Activated CD4-positive, alpha-beta T cell treated with anti-CD3 and anti-CD28 coated beads, Interleukin-10, Interleukin-2, amounts not matched to agents 100 ng/mL and 50 ng/mL, durations not matched to agents 16 hours and 8 hours (primary cell): ENCODE data around the gene KBTBD3.
A peak's percentile ranks its signal among the peaks of the same experiment; 100 is the strongest.

Experiments
- DNase-seq: peaks from one replicate; pipeline ENCODE4 v3.0.0-alpha.2; 2020

Gene KBTBD3

GRCh38 chr11:106076919-106077608 lies at the start of gene KBTBD3:
TSS of gene KBTBD3 (minus strand) at chr11:106077347. CDS start at chr11:106059097, 18,250 bp downstream.
- peak; percentile 99 for DNase-seq

GRCh38 chr11:106121570-106122320 lies 44.6 kb upstream of the KBTBD3 start:
- no peak for DNase-seq

- no peak for DNase-seq
These were observed 28.8 kb upstream of the KBTBD3 start for GRCh38 chr11:106105986-106106385.

- no peak for DNase-seq
These were observed 24.7 kb upstream of the KBTBD3 start for GRCh38 chr11:106101819-106102218.

- DNase-seq: no peak
These were observed 24.2 kb upstream of the KBTBD3 start for GRCh38 chr11:106101370-106101769.

GRCh38 chr11:106098893-106099553 lies 21.9 kb upstream of the KBTBD3 start:
- DNase-seq: no peak

GRCh38 chr11:106092446-106092845 lies 15.3 kb upstream of the KBTBD3 start:
- DNase-seq: no peak

- peak; percentile 83 for DNase-seq
These were observed 14.5 kb upstream of the KBTBD3 start for GRCh38 chr11:106091480-106092123.

GRCh38 chr11:106088896-106089295 lies 11.7 kb upstream of the KBTBD3 start:
- DNase-seq: no peak

- peak; percentile 50 for DNase-seq
These were observed 10.8 kb upstream of the KBTBD3 start for GRCh38 chr11:106087815-106088435.

GRCh38 chr11:106086850-106087249 lies 9.7 kb upstream of the KBTBD3 start:
- DNase-seq: no peak

GRCh38 chr11:106086135-106086534 lies 9.0 kb upstream of the KBTBD3 start:
- DNase-seq: no peak

GRCh38 chr11:106082096-106082495 lies 4.9 kb upstream of the KBTBD3 start:
- no peak for DNase-seq

GRCh38 chr11:106077609-106078455 lies 685 bp upstream of the KBTBD3 start, which contains the start of gene AASDHPPT:
TSS of gene AASDHPPT (plus strand) at chr11:106077662. CDS start at chr11:106077711, 49 bp downstream.
- DNase-seq: peak; percentile 33

GRCh38 chr11:106076171-106076918 lies 802 bp downstream of the KBTBD3 start:
- DNase-seq: no peak

- no peak for DNase-seq
These were observed 4.3 kb downstream of the KBTBD3 start for GRCh38 chr11:106072804-106073203.

GRCh38 chr11:106070606-106071005 lies 6.5 kb downstream of the KBTBD3 start:
- DNase-seq: no peak

GRCh38 chr11:106063009-106063408 lies 14.1 kb downstream of the KBTBD3 start:
- DNase-seq: peak; percentile 45

- DNase-seq: peak; percentile 50
These were observed 14.9 kb downstream of the KBTBD3 start for GRCh38 chr11:106061954-106062949.
